ENCODE measurements around the gene NACC2. TPM values are rescaled to one million over a fixed set of nuclear protein-coding genes. Genes with fewer than 3 reads are reported as not detected.

Gene NACC2
- total RNA-seq, 4 donors from 2014 or later, result 22.9 to 37.6 (median 24.8) TPM

DNA sequence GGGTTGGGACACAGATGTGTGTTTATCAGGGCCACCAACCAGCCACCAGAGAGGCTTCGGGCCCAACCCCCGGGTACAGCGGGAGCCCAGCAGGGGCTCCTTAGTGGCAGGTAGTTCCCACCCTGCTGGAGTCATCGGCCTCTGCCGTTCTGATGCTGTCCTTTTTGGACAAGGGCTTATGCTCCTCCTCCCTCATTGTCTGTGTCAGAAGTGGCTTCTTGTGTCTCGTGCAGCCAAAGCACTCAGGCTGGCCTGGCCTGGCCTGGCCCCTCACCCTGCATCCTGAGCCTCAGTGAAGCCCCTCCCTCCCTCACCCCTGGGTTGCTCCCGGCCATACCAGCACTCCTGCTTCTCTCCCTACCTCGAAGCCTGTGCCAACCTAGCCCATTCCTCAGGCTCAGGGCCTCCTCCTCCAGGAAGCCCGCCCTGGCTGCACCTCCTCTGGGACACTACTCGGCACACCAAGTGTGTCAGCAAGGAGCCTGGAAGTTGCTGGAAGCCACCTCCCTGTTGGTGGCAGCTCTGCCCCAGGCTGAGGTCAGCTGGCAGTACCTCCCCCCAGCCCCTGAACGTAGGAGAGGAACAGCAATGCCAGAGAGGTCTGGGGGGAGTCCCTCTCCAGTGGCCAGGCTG is 129.8 kb downstream of the NACC2 start:
- TF ChIP-seq, protein P1, sequence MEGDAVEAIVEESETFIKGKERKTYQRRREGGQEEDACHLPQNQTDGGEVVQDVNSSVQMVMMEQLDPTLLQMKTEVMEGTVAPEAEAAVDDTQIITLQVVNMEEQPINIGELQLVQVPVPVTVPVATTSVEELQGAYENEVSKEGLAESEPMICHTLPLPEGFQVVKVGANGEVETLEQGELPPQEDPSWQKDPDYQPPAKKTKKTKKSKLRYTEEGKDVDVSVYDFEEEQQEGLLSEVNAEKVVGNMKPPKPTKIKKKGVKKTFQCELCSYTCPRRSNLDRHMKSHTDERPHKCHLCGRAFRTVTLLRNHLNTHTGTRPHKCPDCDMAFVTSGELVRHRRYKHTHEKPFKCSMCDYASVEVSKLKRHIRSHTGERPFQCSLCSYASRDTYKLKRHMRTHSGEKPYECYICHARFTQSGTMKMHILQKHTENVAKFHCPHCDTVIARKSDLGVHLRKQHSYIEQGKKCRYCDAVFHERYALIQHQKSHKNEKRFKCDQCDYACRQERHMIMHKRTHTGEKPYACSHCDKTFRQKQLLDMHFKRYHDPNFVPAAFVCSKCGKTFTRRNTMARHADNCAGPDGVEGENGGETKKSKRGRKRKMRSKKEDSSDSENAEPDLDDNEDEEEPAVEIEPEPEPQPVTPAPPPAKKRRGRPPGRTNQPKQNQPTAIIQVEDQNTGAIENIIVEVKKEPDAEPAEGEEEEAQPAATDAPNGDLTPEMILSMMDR (IDR thresholded peaks at IDR 0.05), result no peak
- ATAC-seq (ENCODE audit: low FRiP score) (no peak), DNase-seq (ENCODE audit: low spot score) (no peak)

GRCh38 chr9:135963938-135964337 is 131.2 kb downstream of the NACC2 start:
- TF ChIP-seq, protein P1 (IDR thresholded peaks at IDR 0.05), result no peak
- DNase-seq (ENCODE audit: low spot score) (no peak), ATAC-seq (ENCODE audit: low FRiP score) (no peak)

DNA sequence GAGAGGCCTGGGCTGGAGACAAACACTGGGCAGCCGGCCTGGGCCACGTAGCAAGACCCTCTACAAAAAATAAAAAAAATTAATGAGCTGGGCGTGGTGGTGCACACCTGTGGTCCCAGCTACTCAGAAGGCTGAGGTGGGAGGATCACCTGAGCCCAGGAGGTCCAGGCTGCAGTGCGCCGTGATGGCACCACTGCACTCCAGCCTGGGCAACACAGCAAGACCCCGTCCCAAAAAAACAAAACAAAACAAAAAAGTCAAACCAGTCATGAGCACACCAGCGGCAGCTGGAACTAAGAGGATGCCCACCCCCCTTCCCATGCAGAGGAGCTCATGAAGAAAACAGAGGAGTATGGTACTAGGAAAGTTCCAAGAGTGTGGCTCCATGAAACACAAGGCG is 131.8 kb downstream of the NACC2 start:
- no peak for DNase-seq (ENCODE audit: low spot score)
- TF ChIP-seq, protein P1 (IDR thresholded peaks at IDR 0.05), result no peak
- no peak for ATAC-seq (ENCODE audit: low FRiP score)

DNA sequence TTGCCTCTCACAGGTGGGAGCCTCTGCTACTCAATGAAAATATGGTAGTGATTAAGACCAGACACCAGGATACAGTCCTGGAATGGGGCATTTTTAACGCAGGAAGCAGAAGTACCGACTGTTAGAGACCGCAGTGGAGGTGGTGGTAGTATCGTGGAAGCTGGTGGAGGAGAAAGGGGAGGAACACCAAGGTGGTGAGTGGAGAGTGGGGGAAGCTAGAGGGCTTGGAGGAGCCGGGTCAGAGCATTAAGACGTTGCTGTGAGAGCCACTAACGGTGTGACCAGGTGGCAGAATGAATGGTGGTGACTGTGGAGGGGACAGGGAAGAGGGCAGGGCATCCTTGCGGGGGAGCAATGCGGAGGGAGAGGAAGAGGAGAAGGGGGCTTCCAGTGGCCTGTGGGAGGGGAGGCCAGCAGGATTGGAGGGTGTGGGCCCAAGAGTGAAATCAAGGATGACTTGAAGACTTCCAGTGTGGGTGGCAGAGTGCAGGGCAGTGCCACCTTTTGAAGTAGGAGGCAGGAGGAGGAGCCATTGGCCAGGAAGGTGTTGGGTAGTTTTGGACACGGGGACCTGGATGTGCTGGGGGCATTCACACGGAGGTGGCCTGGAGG is 132.3 kb downstream of the NACC2 start:
- ATAC-seq (ENCODE audit: low FRiP score) (no peak), DNase-seq (ENCODE audit: low spot score) (no peak)
- TF ChIP-seq, protein P1 (IDR thresholded peaks at IDR 0.05), result no peak

- TF ChIP-seq, protein P1 (IDR thresholded peaks at IDR 0.05), result no peak
These were observed 133.0 kb downstream of the NACC2 start for GRCh38 chr9:135961811-135962695.

DNA sequence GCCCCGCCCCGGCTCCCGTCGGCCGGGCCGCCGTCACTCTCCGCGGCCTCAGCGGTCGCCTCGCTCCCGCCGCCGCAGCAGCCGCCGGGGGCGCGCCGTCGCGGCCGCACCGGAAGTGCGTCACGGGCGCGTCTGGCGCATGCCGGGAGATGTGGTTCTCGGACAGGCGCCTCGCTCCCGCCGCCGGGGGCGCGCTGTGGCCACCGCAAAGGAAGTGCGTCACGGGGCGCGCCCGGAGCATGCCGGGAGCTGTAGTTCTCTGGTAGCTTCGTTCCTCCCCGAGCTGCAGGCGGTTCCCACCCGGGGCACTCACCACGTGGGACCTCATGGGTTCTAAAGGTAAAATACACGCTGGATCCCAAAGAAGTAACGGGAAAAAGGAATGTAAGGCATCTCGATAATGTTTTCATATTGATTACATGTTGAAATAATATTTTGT is 133.8 kb downstream of the NACC2 start, which contains the start of gene UBAC1:
TSS of gene UBAC1 (minus strand) at position 97 of the 439 bp plus-strand sequence. CDS start 211 bp downstream, outside the sequence.
- TF ChIP-seq, protein P1 (IDR thresholded peaks at IDR 0.05), result peak in 1 of 3 donors; percentile 47
- peak; percentile 96 for ATAC-seq (ENCODE audit: low FRiP score)
- DNase-seq (ENCODE audit: low spot score), result peak; percentile 77

More at GRCh38 chr9:135961811-135962695, 133.0 kb downstream of the NACC2 start:
- DNase-seq (ENCODE audit: low spot score), result no peak
- ATAC-seq (ENCODE audit: low FRiP score), result no peak

Data from omental fat pad (tissue), 4 donors.